ENCODE results near the gene AIPL1.

GRCh38 chr17:6392609-6393350, 42.1 kb downstream of the AIPL1 start:
- TF ChIP-seq, protein P1, sequence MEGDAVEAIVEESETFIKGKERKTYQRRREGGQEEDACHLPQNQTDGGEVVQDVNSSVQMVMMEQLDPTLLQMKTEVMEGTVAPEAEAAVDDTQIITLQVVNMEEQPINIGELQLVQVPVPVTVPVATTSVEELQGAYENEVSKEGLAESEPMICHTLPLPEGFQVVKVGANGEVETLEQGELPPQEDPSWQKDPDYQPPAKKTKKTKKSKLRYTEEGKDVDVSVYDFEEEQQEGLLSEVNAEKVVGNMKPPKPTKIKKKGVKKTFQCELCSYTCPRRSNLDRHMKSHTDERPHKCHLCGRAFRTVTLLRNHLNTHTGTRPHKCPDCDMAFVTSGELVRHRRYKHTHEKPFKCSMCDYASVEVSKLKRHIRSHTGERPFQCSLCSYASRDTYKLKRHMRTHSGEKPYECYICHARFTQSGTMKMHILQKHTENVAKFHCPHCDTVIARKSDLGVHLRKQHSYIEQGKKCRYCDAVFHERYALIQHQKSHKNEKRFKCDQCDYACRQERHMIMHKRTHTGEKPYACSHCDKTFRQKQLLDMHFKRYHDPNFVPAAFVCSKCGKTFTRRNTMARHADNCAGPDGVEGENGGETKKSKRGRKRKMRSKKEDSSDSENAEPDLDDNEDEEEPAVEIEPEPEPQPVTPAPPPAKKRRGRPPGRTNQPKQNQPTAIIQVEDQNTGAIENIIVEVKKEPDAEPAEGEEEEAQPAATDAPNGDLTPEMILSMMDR (IDR thresholded peaks at IDR 0.05; ENCODE audit: insufficient read depth, low read length, poor library complexity, severe bottlenecking), result no peak
- no peak for TF ChIP-seq EZH2phosphoT487 (conservative IDR thresholded peaks at IDR 0.05; ENCODE audit: low read length)
